ENCODE data around the gene CDK11A.
A peak's percentile ranks its signal among the peaks of the same experiment; 100 is the strongest.

CDK11A gene

GRCh38 chr1:1687846-1688245 is 36.3 kb downstream of the CDK11A start:
- Histone ChIP-seq H3K27me3 (ENCODE audit: insufficient read depth, poor library complexity, severe bottlenecking) (no peaks in the 10 kb centered on the region), H3K4me1 (ENCODE audit: insufficient read depth, poor library complexity, severe bottlenecking) (peaks cover 8% of the 10 kb centered on the region), H3K27ac (ENCODE audit: poor library complexity, severe bottlenecking) (no peak overlapping the region), H3K9me3 (ENCODE audit: severe bottlenecking) (no peaks in the 10 kb centered on the region), H3K36me3 (ENCODE audit: low read depth) (no peaks in the 10 kb centered on the region), H3K4me3 (ENCODE audit: severe bottlenecking) (no peak overlapping the region)
- DNase-seq (ENCODE audit: low spot score) (peak; percentile 19), ATAC-seq (ENCODE audit: low read depth) (no peak)
- no peak for TF ChIP-seq CTCF (IDR thresholded peaks at IDR 0.05; ENCODE audit: poor library complexity, severe bottlenecking)

DNA sequence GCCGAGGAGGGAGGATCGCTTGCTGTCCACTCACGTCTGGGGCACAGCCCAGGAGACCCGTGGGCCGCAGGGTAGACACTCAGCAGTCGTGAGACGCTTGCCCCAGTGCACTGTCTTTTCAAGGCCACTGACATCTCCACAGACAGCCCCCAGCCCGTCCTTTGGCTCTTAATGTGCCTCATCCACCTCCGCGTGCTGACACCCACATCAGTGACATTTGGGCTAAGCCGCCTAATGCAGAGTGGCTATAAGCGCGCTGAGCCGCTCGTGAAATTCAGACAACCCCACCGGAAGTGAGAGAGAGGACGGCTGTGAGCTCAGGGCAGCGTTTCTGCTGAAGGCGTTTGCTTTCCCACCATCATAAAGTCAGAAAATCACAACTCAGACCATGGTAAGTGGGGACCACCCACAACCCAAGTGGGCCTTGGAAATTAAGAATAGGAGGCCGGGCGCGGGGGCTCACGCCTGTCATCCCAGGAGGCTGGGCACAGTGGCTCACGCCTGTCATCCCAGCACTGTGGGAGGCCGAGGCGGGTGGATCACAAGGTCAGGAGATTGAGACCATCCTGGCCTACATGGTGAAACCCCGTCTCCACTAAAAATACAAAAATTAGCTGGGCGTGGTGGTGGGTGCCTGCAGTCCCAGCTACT is 40.0 kb downstream of the CDK11A start:
- ATAC-seq (ENCODE audit: low read depth) (no peak), DNase-seq (ENCODE audit: low spot score) (peak; percentile 44)

GRCh38 chr1:1683104-1683905 is 40.9 kb downstream of the CDK11A start:
- Histone ChIP-seq H3K4me1 (ENCODE audit: insufficient read depth, poor library complexity, severe bottlenecking) (peaks cover 8% of the 10 kb centered on the region), H3K4me3 (ENCODE audit: severe bottlenecking) (no peak overlapping the region), H3K9me3 (ENCODE audit: severe bottlenecking) (no peaks in the 10 kb centered on the region), H3K27ac (ENCODE audit: poor library complexity, severe bottlenecking) (no peak overlapping the region), H3K27me3 (ENCODE audit: insufficient read depth, poor library complexity, severe bottlenecking) (no peaks in the 10 kb centered on the region), H3K36me3 (ENCODE audit: low read depth) (no peaks in the 10 kb centered on the region)
- DNase-seq (ENCODE audit: low spot score) (peak; percentile 44), ATAC-seq (ENCODE audit: low read depth) (no peak)
- TF ChIP-seq CTCF (IDR thresholded peaks at IDR 0.05; ENCODE audit: poor library complexity, severe bottlenecking) = no peak

More for the DNA sequence above, 40.0 kb downstream of the CDK11A start:
- Histone ChIP-seq H3K27me3 (ENCODE audit: insufficient read depth, poor library complexity, severe bottlenecking) (no peaks in the 10 kb centered on the region), H3K4me1 (ENCODE audit: insufficient read depth, poor library complexity, severe bottlenecking) (peaks cover 8% of the 10 kb centered on the region), H3K36me3 (ENCODE audit: low read depth) (no peaks in the 10 kb centered on the region), H3K9me3 (ENCODE audit: severe bottlenecking) (no peaks in the 10 kb centered on the region), H3K27ac (ENCODE audit: poor library complexity, severe bottlenecking) (no peak overlapping the region), H3K4me3 (ENCODE audit: severe bottlenecking) (no peak overlapping the region)
- no peak for TF ChIP-seq CTCF (IDR thresholded peaks at IDR 0.05; ENCODE audit: poor library complexity, severe bottlenecking)

- Histone ChIP-seq H3K4me1 (ENCODE audit: insufficient read depth, poor library complexity, severe bottlenecking) (no peaks in the 10 kb centered on the region), H3K27me3 (ENCODE audit: insufficient read depth, poor library complexity, severe bottlenecking) (no peaks in the 10 kb centered on the region), H3K27ac (ENCODE audit: poor library complexity, severe bottlenecking) (no peak overlapping the region), H3K4me3 (ENCODE audit: severe bottlenecking) (no peak overlapping the region), H3K36me3 (ENCODE audit: low read depth) (no peaks in the 10 kb centered on the region), H3K9me3 (ENCODE audit: severe bottlenecking) (no peaks in the 10 kb centered on the region)
- ATAC-seq (ENCODE audit: low read depth) (no peak), DNase-seq (ENCODE audit: low spot score) (peak; percentile 36)
- TF ChIP-seq CTCF (IDR thresholded peaks at IDR 0.05; ENCODE audit: poor library complexity, severe bottlenecking) = no peak
These were observed 43.3 kb downstream of the CDK11A start for GRCh38 chr1:1680912-1681273.
